ENCODE data around the gene PDS5A.
"Not testable (repeated sequence)": the region's sequence is repeated elsewhere in the genome, so short reads cannot be mapped to it uniquely, and the experiment has no call there.

Gene PDS5A

DNA sequence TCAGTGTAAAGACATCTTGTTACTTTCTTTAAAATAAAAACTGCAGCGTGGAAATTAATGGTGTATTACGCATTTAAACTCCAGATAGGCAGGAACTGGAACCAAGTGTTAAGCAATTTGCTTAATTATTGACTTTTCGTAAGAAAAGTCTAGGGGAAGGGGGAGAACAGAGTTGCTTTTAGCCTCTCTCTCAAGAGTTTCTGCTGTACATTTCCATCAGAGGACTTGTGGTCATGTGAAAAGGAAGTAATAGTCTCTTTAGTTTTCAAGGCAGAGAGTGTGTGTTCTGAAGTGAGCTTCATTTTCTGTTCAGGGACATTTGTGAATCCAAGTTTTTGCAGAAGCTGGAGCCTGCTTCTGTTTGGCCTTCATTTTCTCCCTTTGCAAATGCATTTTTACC is 152.6 kb downstream of the PDS5A start:
- DNase-seq (ENCODE audit: low read depth): no peak

DNA sequence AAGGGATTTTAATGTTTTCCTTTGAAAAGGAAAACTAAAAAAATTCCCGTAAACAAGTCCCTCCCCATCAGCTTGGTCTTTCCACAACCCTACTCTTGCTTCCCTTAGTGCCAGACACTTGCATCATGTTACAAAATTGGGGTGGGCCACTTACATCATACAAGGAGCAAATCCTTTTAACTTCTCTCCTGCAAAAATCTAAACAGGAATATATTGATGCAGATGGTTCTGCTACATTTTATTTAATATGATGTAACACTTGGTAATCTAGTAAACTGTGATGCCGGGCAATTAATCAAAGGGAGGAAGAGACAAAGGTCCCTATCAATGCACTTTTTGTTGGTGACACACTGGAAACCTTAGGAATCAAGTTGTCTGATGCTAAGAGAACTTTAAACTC is 154.5 kb downstream of the PDS5A start:
- no peak for DNase-seq (ENCODE audit: low read depth)

DNA sequence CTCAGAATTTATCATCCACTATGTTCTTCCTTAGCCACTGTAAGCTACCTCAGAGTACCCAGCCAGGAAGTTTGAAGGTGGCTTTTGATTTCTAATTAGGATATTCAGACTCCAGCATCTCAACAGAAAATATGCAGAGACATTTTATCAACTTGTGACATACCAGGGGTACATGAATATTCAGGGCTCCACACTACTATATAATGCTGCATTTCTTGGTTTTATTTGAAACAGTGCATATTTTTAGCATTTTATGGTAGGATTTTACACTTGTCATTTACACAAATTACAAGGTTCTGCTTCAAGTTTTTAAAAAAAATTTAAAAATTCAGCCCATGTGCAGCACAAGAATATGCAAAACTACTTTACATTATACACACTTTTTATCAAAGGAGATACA is 155.0 kb downstream of the PDS5A start:
- no peak for DNase-seq (ENCODE audit: low read depth)

DNA sequence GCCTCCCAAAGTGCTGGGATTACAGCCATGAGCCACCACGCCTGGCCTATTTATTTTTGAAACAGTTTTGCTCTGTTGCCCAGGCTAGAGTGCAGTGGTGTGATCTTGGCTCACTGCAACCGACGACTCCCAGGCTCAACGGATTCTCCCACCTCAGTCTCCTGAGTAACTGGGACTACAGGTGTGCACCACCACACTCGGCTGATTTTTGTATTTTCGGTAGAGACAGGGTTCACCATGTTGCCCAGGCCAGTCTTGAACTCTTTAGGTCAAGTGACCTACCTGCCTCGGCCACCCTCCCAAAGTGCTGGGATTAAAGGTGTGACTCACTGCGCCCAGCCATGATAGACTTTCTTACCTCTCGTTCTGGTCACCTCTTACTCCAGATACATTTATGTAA is 155.8 kb downstream of the PDS5A start:
- DNase-seq (ENCODE audit: low read depth): no peak

DNA sequence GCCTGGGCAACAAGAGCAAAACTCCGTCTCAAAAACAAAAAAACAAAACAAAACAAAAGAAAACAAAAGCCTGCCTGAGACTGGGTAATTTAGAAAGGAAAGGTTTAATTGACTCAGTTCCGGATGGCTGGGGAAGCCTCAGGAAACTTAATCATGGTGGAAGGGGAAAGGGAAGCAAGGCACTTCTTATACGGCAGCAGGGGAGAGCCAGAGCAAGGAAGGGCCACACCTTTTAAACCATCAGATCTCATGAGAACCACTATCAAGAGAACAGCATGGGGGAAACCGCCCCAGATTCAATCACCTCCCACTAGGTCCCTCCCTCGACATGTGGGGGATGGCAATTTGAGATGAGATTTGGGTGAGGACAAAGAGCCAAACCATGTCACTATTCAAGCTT is 157.5 kb downstream of the PDS5A start:
- DNase-seq (ENCODE audit: low read depth): no peak

DNA sequence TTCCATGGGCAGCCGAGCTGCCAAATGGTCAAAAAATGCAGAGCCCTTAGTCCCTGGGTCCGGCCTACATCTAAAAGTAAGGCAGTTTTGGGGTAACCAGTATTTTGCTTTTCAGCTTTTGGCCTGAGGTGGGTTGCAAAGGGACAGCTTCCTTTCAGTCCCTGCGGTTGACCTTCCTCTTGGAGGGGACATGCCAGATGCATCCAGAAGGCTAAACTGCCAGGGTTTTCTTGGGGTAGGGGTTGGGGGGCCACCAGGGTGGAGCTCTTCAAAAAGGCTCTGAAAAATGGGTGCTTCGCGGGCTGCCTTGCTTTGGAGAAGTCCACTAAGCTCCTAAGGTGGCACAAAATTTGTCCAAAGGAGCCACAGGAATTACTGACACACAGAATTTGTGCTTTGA is 159.1 kb downstream of the PDS5A start:
- DNase-seq (ENCODE audit: low read depth): no peak

DNA sequence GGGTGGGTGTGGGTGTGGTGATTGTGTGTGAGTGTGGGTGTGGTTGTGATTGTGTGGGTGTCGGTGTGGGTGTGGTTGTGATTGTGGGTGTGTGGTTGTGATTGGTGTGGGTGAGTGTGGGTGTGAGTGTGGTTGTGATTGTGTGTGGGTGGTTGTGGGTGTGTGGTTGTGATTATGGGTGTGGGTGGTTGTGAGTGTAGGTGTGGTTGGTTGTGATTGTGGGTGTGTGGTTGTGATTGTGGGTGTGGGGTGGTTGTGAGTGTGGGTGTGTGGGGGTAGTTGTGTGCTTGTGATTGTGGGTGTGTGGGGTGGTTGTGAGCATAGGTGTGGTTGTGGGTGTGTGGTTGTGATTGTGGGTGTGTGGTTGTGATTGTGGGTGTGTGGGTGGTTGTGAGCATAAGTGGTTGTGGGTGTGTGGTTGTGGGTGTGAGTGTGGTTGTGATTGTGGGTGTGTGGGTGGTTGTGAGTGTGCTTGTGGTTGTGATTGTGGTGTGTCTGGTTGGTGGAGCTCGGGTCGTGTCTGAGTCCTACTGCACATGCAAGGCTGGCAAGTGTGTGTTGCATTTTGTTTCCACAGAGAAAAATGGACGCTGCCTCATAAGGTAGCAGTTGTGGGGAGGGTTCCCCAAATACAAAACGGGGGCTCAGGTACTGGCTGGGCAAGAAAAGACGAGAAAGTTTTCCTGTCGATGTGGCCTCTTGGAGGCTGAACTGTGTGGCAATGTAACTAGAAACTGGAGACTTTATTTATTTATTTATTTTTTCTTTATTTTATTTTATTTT is 163.1 kb downstream of the PDS5A start:
- DNase-seq (ENCODE audit: low read depth): no peak

DNA sequence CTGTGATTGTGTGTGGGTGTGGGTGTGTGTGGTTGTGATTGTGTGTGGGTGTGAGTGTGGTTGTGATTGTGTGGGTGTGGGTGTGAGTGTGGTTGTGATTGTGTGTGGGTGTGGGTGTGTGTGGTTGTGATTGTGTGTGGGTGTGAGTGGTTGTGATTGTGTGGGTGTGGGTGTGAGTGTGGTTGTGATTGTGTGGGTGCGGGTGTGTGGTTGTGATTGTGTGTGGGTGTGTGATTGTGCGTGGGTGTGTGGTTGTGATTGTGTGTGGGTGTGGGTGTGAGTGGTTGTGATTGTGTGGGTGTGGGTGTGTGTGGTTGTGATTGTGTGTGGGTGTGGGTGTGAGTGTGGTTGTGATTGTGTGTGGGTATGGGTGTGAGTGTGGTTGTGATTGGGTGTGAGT is 163.9 kb downstream of the PDS5A start:
- DNase-seq (ENCODE audit: low read depth): not testable (repeated sequence)

DNA sequence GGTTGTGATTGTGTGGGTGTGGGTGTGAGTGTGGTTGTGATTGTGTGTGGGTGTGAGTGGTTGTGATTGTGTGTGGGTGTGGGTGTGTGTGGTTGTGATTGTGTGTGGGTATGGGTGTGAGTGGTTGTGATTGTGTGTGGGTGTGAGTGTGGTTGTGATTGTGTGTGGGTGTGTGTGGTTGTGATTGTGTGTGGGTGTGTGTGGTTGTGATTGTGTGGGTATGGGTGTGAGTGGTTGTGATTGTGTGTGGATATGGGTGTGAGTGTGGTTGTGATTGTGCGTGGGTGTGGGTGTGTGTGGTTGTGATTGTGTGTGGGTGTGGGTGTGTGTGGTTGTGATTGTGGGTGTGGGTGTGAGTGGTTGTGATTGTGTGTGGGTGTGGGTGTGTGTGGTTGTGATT is 164.7 kb downstream of the PDS5A start:
- DNase-seq (ENCODE audit: low read depth): not testable (repeated sequence)

DNA sequence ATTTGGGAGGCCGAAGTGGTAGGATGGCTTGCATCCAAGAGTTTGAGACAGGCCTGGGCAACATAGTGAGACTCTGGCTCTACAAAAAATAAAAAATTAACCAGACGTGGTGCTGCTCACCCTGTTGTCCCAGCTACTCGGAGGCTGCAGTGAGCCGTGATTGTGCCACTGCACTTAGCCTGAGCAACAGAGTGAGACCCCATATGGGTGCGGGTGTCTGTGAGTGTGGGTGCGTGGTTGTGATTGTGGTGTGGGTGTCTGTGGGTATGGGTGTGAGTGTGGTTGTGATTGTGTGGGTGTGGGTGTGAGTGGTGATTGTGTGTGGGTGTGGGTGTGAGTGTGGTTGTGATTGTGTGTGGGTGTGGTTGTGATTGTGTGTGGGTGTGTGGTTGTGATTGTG is 165.2 kb downstream of the PDS5A start:
- DNase-seq (ENCODE audit: low read depth): no peak

DNA sequence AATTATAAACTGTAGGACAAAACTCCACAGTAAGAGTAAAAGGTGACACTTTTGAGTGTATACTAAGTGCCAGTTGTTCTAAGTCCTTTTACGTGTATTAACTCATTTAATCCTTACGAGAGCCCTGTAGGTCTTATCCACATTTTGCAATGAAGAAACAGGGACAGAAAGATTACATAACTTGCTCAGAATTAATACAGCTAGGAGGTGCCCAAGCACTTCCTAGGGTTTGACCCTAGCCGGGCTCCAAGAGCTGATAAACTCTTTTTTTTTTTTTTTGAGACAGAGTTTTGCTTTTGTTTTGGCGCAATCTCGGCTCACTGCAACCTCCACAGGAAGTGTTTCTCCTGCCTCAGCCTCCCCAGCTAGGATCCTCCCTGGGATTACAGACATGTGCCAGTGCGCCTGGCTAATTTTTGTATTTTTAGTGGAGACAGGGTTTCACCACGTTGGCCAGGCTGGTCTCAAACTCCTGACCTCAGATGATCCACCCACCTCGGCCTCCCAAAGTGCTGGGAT is 169.4 kb downstream of the PDS5A start:
- DNase-seq (ENCODE audit: low read depth): no peak

DNA sequence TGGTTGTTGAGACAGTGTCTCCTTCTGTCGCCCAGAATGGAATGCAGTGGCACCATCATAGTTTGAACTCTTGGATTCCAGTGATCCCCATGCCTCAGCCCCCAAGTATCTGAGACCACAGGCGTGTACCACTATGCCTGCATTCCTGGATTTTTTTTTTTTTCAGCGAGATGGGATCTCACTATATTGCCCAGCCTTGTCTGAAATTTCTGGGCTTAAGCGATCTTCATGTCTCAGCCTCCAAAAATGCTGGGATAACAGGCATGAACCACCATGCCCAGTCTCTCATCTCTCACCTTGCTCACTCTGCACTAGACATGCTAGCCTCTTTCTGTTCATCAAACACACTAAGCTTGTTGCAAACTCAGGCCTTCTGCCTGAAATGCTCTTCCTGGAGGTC is 175.7 kb downstream of the PDS5A start:
- DNase-seq (ENCODE audit: low read depth): no peak

DNA sequence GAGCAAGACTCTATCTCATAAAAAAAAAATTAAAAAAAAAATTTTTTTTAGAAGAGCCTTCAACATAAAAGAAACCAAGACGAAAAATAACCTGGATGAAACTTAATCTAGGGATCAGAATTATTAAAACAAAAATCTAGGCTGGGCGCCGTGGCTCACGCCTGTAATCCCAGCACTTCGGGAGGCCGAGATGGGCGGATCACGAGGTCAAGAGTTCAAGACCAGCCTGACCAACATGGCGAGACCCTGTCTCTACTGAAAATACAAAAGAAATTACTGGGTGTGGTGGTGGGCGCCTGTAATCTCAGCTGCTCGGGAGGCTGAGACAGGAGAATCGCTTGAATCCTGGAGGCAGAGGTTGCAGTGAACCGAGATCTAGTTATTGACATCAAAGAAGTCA is 184.7 kb downstream of the PDS5A start:
- DNase-seq (ENCODE audit: low read depth): not testable (repeated sequence)

DNA sequence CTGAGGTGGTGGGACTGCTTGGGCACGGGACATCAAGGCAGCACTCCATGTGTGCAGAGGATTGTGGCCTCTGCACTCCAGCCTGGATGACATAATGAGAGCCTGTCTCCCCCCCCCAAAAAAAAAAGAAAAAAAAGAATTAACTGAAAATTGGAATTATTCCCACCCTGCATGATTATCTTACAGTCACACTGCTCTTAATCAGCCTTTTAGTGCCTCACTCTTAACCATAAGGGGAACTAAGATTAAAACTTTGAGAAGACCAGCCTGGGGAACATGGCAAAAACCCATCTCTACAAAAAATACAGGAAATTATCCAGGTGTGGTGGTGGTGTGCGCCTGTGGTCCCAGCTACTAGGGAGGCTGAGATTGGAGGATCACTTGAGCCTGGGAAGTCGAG is 185.2 kb downstream of the PDS5A start:
- DNase-seq (ENCODE audit: low read depth): no peak

DNA sequence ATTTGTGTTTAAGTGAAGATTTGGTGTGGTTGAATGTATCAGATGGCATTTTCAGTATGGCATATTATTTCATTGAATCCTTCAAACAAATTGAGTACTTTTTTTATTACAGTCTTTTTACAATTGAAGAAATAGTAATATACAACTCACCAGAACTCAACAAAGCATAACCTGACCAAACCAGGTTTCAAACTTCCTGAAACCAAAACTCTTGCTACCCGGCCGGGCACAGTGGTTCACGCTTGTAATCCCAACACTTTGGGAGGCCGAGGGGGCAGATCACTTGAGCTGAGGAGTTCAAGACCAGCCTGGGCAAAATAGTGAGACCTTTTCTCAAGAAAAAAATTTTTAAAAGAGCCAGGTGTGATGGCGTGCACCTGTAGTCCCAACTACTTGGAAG is 185.6 kb downstream of the PDS5A start:
- DNase-seq (ENCODE audit: low read depth): no peak

DNA sequence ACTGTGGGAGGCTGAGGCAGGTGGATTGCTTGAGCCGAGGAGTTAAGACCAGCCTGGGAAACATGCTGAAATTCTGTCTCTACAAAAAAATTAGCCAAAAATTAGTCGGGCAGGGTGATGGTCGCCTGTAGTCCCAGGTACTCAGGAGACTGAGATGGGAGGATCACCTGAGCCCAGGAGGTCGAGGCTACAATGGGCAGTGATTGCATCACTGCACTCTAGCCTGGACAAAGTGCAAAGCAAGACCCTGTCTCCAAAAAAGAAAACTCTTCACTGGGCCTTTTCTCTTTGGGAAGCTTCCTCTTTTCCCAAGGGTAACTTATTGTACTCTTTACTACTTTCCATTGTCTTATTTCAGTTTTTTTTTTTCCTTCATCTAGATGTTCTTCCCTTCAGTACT is 190.9 kb downstream of the PDS5A start:
- no peak for DNase-seq (ENCODE audit: low read depth)

DNA sequence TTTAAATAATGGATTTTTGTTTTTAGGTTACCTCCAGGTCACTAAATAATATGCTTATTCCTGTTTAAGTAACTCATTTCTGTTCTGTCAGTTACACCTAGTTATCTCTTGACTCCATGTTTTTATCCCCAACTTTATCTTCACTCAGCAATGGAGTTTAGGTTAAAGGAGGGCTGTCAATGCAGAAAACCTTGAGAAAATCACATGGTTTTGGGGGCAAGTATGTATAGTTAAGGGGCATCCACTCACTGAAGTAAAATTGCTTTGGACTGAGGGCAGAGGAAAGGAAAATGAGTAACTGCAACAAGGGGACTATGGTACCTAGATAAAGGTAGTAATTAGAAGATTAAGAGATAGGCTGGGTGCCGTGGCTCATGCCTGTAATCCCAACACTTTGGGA is 192.6 kb downstream of the PDS5A start:
- DNase-seq (ENCODE audit: low read depth): no peak

DNA sequence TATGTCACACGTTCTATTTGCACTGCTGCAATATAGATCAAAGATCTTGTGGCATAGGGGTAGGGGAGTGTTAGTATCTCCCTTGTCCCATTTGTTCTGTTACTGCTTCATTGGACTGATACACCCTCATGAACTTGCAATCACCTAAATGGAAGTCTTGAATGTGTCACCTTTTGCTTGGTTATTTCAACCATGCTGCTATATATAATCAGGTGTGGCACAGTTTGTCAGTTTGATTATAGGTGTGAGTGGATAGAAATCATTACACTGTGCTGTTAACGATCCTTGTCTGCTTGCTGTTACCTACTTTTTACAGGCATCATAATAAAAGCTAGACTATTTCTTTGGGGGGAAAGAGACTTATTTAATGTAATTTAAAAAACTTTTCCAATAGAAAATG is 195.7 kb downstream of the PDS5A start:
- DNase-seq (ENCODE audit: low read depth): not testable (repeated sequence)
